ACC112 (cell line): ENCODE measurements around the gene LDLR.

ENCODE experiments used
- H2AFZ ChIP-seq: fragments of 200-600 bp; sonication (generic); one replicate; pipeline ENCODE4 v1.6.0; 2017; ENCODE audit warnings: antibody characterized with exemption, low read length; ENCODE audit not compliant: unreplicated experiment
- H3K27ac ChIP-seq: fragments of 200-600 bp; sonication (generic); 2 replicates; pipeline ENCODE4 v1.5.1; 2014; ENCODE audit warnings: low read depth, mild to moderate bottlenecking, antibody characterized with exemption, low read length, moderate library complexity
- H3K27me3 ChIP-seq: fragments of 200-600 bp; sonication (generic); 2 replicates; pipeline ENCODE4 v1.6.1; 2014; ENCODE audit warnings: mild to moderate bottlenecking, antibody characterized with exemption, low read length, moderate library complexity, mixed read lengths; ENCODE audit not compliant: insufficient read depth
- H3K36me3 ChIP-seq: fragments of 200-600 bp; sonication (generic); 2 replicates; pipeline ENCODE4 v1.6.1; 2016; ENCODE audit warnings: mild to moderate bottlenecking, antibody characterized with exemption, low read length, moderate library complexity, mixed read lengths; ENCODE audit not compliant: insufficient read depth
- H3K4me1 ChIP-seq: fragments of 200-600 bp; sonication (generic); one replicate; pipeline ENCODE4 v1.6.1; 2016; ENCODE audit warnings: low read length, mixed read lengths; ENCODE audit not compliant: insufficient read depth, unreplicated experiment, control insufficient read depth
- H3K4me3 ChIP-seq: fragments of 200-600 bp; sonication (generic); 2 replicates; pipeline ENCODE4 v1.5.1; 2014; ENCODE audit warnings: mild to moderate bottlenecking, low read depth, low read length
- H3K79me2 ChIP-seq: fragments of 200-600 bp; sonication (generic); one replicate; pipeline ENCODE4 v1.6.0; 2016; ENCODE audit warnings: low read length; ENCODE audit not compliant: control insufficient read depth, unreplicated experiment, insufficient read depth

Gene LDLR

DNA sequence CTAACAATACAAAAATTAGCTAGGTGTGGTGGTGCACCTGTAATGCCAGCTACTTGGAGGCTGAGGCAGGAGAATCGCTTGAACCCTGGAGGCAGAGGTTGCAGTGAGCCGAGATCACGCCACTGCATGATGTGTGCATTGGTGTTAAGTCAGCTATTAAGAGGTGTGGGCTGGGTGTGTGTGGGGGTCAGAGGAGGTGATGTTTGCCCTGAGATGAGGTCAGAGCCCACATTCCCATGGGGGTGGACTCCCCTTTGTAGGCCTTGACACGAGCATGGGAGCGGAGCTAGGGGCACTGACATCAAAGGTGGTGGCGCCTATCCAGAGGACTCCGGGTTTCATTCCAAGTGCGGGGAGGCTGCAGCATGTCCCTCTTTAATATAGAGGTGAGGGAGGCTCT is 34.6 kb upstream of the LDLR start:
- Histone ChIP-seq H3K36me3 (no peaks in the 10 kb centered on the region), H3K27ac (no peak overlapping the region), H2AFZ (no peak overlapping the region), H3K79me2 (no peaks in the 10 kb centered on the region), H3K27me3 (no peaks in the 10 kb centered on the region), H3K4me1 (no peaks in the 10 kb centered on the region), H3K4me3 (no peak overlapping the region)

DNA sequence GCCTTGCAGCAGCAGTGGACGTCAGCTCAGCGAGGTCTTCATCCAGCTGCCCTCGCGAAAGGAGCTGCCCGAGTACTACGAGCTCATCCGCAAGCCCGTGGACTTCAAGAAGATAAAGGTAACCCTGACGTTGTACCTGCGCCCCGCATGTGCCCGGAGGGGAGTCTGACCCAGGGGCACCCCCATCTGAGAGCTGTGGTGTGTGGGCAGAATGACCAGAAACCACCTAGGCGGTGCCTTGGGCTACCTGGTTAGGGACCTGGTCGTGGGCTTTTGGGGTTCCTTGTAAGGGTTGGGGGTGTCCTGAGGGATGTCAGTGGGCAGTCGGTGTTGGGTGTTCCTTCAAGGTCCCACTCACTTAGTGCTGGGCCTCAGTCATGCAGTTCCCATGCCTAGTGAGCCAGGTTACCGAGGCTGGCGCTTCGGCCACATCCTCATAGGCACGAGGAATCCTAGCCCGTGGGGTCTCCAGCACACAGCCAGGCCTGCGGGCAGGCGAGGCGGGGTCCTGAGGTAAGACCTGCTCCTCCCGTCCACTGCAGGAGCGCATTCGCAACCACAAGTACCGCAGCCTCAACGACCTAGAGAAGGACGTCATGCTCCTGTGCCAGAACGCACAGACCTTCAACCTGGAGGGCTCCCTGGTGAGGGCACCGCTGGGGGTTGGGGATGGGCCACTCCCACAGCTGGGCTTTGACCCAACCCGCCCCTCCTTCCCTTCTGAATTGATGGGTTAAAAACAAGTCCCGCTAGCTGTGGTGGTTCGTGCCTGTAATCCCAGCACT is 30.8 kb upstream of the LDLR start:
- H3K4me3 ChIP-seq = no peak overlapping the region
- H3K27ac ChIP-seq = no peak overlapping the region
- H3K4me1 ChIP-seq = no peaks in the 10 kb centered on the region
- H3K27me3 ChIP-seq = no peaks in the 10 kb centered on the region
- no peaks in the 10 kb centered on the region for H3K79me2 ChIP-seq
- H2AFZ ChIP-seq = no peak overlapping the region
- H3K36me3 ChIP-seq = no peaks in the 10 kb centered on the region

DNA sequence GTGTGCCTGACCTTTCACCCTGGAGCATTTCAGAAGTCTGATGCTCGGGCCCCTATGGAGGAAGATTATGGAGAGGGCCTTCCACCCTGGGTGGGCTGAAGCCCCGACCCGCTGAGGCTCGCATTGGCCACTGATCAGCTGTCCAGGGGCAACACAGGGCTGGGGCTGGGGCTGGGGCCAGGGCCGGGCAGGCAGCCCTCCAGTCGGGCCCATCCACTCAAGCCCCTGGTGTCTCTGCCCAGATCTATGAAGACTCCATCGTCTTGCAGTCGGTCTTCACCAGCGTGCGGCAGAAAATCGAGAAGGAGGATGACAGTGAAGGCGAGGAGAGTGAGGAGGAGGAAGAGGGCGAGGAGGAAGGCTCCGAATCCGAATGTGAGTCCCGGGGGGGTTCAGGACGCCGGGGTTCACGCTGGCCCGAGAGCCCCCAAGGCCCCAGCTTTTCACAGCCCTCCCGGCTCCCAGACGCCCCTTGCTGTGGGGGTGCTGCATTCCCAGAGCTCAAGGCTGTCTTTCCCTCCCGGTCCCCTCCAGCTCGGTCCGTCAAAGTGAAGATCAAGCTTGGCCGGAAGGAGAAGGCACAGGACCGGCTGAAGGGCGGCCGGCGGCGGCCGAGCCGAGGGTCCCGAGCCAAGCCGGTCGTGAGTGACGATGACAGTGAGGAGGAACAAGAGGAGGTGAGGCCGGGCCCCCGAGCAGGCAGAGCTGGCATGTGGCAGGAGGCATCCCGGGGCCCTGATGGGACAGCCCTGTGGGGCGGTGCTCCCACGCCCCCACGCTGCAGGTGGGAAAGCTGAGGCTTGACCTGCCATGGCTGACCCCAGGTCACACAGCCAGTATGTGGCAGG is 29.5 kb upstream of the LDLR start:
- H3K4me3 ChIP-seq = no peak overlapping the region
- H3K79me2 ChIP-seq = no peaks in the 10 kb centered on the region
- H3K27ac ChIP-seq = no peak overlapping the region
- H3K36me3 ChIP-seq = no peaks in the 10 kb centered on the region
- peaks cover 2% of the 10 kb centered on the region for H3K4me1 ChIP-seq
- no peaks in the 10 kb centered on the region for H3K27me3 ChIP-seq
- no peak overlapping the region for H2AFZ ChIP-seq

DNA sequence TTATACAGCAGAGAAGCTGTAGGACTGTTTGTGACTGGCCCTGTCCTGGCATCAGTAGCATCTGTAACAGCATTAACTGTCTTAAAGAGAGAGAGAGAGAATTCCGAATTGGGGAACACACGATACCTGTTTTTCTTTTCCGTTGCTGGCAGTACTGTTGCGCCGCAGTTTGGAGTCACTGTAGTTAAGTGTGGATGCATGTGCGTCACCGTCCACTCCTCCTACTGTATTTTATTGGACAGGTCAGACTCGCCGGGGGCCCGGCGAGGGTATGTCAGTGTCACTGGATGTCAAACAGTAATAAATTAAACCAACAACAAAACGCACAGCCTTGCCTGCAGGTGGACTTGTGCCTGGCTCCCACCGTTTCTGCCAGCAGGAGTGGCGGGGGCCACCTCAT is 27.3 kb upstream of the LDLR start:
- Histone ChIP-seq H3K36me3 (no peaks in the 10 kb centered on the region), H3K27ac (no peak overlapping the region), H3K27me3 (no peaks in the 10 kb centered on the region)

DNA sequence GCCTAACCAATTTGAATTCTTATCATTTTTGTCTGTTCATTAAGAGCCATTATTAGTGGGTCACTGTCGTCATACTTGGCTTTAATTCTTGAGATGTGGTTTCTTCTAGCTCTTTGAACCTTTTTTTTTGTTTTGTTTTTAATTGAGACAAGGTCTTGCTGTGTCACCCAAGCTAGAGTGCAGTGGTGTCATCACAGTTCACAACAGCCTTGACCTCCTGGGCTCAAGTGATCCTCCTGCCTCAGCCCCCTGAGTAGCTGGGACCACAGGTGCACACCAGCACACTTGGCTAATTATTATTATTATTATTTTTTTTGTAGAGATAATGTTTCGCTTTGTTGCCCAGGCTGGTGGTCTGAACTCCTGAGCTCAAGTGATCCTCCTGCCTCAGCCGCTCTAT is 25.8 kb upstream of the LDLR start:
- Histone ChIP-seq H3K4me1 (peaks cover 6% of the 10 kb centered on the region), H2AFZ (no peak overlapping the region), H3K4me3 (no peak overlapping the region), H3K27ac (no peak overlapping the region), H3K36me3 (peaks cover 6% of the 10 kb centered on the region), H3K27me3 (no peaks in the 10 kb centered on the region), H3K79me2 (no peaks in the 10 kb centered on the region)

More for the DNA sequence above, 27.3 kb upstream of the LDLR start:
- H2AFZ ChIP-seq = no peak overlapping the region
- H3K4me1 ChIP-seq = peaks cover 6% of the 10 kb centered on the region
- H3K4me3 ChIP-seq = no peak overlapping the region
- H3K79me2 ChIP-seq = no peaks in the 10 kb centered on the region

DNA sequence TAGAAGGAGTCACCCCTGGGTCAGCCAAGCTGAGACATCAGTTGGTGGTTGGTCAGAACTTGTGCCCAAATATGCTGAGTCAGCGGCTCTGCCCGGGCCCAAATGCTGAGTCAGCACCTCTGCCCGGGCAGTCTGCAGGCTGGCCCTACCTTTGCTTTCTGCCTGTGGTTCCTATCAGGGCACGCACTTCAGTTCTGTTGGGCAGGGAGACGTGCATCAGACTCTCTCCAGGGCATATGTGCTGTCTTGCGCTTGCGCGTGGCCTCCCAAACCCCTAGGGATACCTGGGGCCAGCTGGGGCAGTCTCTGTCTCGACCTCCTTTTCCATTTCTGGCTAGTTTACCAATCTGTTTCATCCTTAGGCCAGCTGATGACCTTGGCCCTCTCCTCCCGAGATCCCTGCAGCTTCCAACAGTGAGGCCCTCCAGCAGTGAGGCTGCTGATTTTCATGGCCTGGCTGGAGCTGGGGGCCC is 24.4 kb upstream of the LDLR start:
- peaks cover 6% of the 10 kb centered on the region for H3K36me3 ChIP-seq
- H3K27me3 ChIP-seq = no peaks in the 10 kb centered on the region
- H3K4me1 ChIP-seq = peaks cover 6% of the 10 kb centered on the region
- no peak overlapping the region for H3K4me3 ChIP-seq
- no peak overlapping the region for H3K27ac ChIP-seq
- no peak overlapping the region for H2AFZ ChIP-seq
- H3K79me2 ChIP-seq = no peaks in the 10 kb centered on the region

DNA sequence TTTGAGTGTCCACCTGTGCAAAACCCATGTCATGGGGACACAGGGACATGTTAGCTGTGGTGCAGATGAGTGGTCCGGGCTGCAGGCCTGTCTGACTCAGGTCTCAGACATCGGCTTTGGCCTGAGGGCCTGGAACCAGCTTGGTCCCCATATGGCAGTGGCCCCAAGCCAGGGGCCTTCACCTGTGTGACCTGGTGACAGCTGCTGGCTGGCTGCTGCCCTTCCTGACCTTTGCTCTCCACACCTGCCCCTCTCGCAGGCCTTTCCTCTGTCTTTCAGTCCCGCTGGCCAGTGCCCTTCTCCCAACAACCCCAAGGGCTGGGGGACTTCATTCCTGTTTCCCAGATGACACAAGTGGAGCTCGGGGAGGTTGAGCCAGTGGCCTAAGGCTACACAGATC is 22.9 kb upstream of the LDLR start:
- no peak overlapping the region for H2AFZ ChIP-seq
- H3K36me3 ChIP-seq = peaks cover 6% of the 10 kb centered on the region
- no peaks in the 10 kb centered on the region for H3K79me2 ChIP-seq
- H3K4me1 ChIP-seq = peaks cover 6% of the 10 kb centered on the region
- H3K4me3 ChIP-seq = no peak overlapping the region
- no peaks in the 10 kb centered on the region for H3K27me3 ChIP-seq
- H3K27ac ChIP-seq = no peak overlapping the region

DNA sequence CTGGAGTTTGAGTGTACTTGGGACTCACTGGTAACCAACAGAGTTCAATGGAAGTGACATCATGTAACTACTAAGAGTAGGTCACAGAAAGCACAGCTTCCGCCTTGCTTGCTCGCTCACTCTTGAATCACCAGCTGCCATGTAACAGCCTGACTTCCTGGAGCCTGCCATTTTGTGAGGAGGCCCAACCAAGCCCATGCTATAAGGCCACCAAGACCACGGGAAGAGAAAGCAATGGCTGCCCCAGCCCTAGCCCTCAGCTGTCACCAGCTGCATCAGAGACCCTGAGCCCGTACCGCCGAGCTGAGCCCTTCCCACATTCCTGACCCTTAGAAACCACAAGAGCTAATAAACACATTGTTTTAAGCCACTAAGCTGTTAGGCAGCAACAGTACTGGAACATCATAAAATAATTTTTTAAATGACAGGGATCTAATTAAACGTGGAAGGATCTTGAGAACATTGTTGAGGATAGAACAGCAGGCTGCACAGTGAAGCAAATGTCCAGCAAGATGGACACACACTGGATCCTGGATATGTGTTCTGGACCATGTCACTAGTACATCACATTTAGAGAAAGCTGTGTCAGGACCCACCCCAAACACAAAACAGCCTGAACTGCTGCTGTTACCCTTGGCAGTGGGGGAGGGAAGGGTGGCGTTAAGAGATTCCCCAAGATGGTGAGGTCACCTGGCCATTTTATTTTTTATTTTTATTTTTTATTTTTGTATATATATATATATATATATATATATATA is 21.7 kb upstream of the LDLR start:
- Histone ChIP-seq H2AFZ (no peak overlapping the region), H3K27ac (no peak overlapping the region), H3K36me3 (peaks cover 6% of the 10 kb centered on the region)

DNA sequence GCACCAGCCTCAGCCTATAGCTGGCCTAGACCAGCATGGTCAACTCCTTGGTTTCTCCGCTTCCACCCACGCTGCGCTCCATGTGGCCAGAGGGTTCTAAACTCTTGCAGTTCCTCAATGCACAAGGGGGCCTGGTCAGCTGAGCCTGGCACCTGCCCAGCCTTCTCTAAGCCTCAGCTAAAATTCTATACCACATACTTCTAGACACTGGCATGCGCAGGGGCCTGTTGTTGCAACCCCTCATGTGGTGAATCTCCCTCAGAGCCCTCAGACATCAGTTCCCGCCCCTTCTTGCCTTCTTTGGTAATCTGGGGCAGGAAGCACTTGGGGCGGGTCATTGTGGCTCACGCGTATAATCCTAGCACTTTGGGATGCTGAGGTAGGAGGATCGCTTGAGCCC is 19.7 kb upstream of the LDLR start:
- H2AFZ ChIP-seq = no peak overlapping the region
- no peak overlapping the region for H3K27ac ChIP-seq
- H3K4me1 ChIP-seq = peaks cover 6% of the 10 kb centered on the region
- H3K79me2 ChIP-seq = no peaks in the 10 kb centered on the region
- no peaks in the 10 kb centered on the region for H3K27me3 ChIP-seq
- no peak overlapping the region for H3K4me3 ChIP-seq
- H3K36me3 ChIP-seq = peaks cover 6% of the 10 kb centered on the region

More for the DNA sequence above, 21.7 kb upstream of the LDLR start:
- H3K4me1 ChIP-seq = peaks cover 6% of the 10 kb centered on the region
- H3K79me2 ChIP-seq = no peaks in the 10 kb centered on the region
- no peak overlapping the region for H3K4me3 ChIP-seq
- H3K27me3 ChIP-seq = no peaks in the 10 kb centered on the region

DNA sequence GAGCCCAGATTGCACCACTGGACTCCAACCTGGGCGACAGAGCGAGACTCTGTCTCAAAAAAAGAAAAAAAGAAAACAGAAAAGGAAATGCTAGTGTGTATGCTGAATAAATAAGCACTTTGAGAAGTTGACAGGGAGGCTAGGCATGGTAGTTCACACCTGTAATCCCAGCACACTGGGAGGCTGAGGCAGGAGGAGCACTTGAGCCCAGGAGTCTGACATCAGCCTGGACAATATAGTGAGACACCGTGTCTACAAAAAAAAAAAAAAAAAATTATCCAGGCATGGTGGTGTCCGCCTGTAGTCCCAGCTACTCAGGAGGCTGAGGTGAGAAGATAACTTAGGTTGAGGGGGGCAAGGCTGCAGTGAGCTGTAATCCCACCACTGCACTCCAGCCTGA is 19.1 kb upstream of the LDLR start:
- Histone ChIP-seq H3K4me1 (peaks cover under 1% of the 10 kb centered on the region), H3K36me3 (peaks cover 6% of the 10 kb centered on the region), H2AFZ (no peak overlapping the region), H3K27ac (no peak overlapping the region), H3K4me3 (no peak overlapping the region), H3K27me3 (no peaks in the 10 kb centered on the region), H3K79me2 (no peaks in the 10 kb centered on the region)
